CD4-positive, alpha-beta T cell treated with Interleukin-4 for 1 hour (primary cell): ENCODE measurements around the gene SNTG2.

Experiments used
- DNase-seq, 2 donors: peaks; one replicate each; pipeline ENCODE4 v3.0.0-alpha.2; 2020 to 2022

Gene SNTG2

DNA sequence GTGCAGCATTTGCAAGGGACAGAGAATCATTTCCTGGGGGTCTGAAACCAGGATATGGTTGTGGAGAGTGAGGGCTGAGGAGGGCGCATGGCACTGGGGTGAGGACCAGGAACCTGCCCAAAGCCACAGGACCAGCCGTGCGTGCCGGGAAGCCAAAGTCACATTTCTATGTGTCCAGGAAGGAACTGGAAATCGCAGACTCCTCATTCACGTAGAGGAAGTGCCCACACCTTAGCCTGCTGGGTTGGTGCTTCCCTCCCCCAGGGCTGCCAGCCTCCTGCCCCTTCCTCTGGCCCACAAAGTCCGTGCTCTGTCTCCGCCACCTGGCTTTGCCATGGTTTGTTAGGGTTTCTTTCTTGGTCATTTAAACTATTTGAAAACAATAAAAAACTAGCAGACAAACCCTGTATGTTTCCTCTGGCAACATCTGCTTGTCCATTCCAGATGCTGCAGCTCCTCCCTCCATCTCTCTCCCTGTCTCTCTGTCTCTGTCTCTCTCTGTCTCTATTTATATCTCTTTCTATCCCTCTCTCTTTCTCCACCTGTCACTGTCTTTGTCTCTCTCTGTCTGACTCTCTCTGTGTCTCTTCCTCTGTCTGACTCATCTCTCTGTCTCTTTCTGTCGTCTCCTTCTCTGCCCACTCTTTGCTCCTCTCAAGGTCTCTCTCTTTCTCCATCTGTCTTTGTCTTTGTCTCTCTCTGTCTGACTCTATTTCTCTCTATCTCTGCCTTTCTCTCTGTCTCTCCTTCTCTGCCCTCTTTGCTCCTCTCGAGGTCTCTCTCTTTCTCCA is 299.4 kb downstream of the SNTG2 start:
- DNase-seq: no peak

DNA sequence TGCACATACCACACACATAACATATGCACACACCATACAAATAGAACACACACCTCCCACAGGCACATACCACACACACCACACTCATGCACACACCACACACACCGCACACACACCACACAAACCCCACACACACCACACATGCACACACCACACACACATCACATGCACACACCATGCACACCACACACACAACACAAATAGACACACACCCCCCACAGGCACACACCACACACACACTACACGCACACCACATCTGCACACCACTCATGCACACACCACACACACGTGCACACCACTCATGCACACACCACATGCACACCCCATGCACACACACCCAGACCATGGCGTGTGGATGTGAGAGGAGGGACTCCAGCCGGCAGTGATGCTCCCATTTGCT is 300.9 kb downstream of the SNTG2 start:
- no peak for DNase-seq

DNA sequence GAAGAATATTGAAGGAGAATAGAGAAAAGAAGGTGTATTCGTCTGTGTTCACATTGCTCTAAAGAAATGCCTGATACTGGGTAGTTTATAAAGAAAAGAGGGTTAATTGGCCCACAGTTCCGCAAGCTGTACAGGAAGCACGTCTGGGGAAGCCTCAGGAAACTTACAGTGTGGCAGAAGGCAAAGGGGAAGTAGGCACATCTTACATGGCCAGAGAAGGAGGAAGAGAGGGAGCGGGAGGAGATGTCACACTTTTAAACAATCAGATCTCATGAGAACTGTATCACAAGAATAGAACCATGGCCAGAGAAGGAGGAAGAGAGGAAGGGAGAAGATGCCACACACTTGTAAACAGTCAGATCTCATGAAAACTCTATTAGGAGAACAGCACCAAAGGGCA is 303.0 kb downstream of the SNTG2 start:
- no peak for DNase-seq

DNA sequence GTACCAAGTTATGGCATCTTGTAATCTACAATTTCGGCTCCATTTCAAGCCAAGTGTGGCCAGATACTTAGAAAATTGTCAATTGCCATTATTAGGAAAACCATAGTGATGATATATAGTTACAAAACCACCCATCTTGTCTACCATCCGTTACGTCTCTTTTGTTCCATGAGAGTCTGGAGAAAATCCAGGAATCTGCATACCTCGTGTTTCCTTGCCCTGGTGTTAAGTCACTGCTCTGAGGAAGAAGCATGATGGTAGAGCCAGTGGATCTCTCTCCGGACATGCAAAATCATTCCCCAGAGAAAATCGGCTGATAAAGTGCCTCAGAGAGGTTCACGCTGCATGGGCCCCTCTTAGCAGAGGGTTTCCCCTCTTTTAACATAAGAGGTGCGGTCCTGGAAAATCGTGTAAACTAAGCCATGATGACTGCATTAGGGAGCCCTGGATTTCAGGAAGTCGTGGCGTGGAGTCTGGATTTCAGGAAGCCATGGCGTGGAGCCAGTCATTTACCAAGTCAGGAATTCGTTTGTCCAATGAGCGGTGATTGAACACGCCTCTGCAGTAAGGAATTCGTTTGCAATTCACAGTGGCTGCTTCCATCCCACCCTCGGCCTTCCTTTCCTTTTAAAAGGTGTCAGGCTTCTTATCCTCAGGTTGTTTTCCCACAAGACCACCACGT is 304.2 kb downstream of the SNTG2 start:
- DNase-seq: no peak

DNA sequence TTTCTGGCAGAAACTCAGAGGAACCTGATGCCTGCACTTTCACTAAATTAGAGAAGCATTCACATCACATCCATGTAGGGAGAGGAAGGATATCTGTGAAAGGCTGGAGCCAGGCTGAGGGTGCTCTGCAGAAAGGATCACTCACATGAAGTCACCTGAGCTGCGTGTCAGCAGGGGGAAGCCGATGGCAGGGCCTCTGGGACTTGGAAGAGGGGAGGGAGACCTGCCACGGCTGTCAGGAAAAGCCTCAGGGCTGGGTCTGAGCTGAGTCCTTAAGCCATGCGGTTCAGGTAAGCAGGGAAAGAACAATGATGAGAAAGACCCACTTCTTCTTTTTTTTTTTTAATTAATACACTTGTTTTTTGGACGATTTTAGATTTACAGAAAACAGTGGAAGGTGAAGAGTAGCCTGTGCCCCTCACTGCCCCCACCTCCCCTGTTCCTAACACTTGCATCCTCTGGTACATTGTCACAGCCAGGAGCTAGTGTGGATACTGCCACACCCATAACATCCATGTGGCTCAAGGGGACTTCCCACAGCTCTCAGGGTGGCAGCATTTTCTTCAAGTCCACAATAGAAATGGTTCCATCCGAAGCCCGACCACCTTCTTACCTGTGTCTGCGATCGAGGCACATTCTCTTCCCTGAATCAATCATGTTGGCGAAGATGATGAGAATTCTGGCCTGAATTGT is 306.1 kb downstream of the SNTG2 start:
- no peak for DNase-seq

DNA sequence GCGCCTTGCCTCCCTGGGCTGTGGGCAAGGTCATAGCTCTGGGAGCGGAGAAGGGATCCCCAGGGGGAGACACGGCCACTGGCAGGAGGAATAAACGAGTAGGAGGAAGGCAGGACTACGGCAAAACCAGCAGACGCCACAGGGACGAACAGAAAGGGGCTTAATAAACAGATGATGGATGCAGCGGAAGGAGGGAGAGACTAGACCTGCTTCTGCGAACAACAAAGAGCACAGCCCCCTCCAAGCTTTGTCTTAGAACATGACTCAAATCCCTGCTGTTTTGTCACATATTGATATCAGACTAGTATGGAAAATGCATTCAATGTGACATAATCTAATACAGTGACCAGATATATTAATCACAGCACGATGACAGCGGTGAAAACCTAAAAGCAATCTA is 306.7 kb downstream of the SNTG2 start:
- DNase-seq: no peak

DNA sequence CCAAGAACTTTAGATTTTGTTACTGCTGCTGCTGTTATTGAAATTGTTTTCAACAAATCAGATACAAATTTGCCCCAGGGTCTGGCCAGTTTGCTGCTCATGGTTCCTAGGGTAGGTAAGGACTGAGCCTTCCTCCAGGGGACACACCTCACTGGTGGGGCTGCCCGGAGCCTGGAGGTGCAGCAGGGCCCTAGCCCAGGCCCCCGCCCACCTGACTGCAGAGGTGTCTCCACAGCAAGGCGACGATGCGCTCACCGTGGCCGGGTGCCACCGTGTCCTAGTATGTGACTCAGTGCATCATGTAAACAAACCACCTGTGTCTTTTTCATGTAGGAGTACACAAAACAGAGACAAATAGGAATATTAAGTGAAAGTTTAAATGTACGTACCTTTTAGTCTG is 309.1 kb downstream of the SNTG2 start:
- no peak for DNase-seq

DNA sequence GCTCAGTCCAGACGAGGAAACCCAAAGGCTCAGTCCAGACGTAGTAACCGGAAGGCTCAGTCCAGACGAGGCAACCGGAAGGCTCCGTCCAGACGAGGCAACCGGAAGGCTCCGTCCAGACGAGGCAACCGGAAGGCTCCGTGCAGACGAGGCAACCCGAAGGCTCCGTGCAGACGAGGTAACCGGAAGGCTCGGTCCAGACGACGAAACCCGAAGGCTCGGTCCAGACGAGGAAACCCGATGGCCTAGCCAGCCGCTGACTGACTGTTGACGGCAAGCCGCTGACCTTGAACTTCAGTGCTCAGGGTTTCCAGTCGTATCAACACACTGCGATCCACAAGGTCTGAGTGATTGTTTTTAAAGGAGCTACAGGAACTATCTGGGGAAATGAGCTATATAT is 312.0 kb downstream of the SNTG2 start:
- no peak for DNase-seq

DNA sequence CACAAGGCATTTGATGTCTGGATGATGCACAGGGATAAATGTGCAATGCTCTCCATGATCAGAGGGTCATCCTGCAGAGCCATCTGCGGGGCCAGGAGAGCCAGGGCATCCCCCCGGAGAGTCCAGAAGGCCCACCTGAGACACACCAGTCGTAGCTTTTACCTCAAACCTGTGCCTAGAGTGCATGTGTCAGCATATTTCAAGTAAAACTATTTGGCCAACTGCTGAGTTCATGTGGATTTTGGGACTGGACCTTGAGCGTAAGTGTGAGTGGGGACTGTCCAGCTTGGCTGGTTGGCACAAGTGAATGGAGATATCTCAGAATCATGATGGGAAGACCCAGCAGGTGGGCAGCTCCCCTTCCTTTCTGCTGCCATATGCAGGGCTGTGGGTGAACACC is 314.8 kb downstream of the SNTG2 start:
- DNase-seq: no peak

DNA sequence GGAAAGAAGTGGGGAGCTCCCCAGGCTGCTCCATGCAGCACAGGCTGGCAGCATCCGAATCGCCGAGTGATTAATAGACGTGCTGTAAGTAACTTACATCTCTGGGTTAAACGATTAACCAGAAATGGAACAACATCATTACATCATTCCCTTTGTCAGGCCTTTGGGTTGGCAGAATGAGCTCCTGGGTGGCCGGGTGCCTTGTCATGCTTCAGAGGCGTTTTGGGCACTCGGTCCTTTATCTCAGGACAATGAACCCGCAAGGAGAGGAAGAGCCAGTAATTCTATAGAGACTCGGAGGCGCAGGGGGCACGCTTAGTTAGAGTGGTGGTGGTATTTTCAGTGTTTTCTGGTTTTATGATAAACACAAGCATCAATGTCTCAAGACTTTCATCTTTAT is 315.7 kb downstream of the SNTG2 start:
- DNase-seq: no peak

DNA sequence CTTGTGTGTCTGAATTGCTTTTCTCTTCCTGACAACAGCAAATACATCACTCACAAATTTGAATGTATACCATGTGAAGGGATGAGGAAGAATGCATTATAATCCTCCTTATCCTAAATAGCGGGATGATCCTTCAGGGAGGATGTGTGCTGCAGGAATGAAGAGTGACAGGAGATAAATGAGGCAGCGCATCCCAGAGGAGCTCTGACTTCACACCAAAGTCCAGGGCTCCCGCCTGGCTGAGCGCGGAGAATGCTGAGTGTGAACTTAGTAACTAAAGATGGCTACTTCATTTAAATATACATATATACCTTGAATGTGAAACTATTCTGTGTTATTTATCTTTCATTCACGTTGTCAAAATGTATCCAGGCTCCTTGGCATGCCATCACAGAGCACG is 317.4 kb downstream of the SNTG2 start:
- no peak for DNase-seq

DNA sequence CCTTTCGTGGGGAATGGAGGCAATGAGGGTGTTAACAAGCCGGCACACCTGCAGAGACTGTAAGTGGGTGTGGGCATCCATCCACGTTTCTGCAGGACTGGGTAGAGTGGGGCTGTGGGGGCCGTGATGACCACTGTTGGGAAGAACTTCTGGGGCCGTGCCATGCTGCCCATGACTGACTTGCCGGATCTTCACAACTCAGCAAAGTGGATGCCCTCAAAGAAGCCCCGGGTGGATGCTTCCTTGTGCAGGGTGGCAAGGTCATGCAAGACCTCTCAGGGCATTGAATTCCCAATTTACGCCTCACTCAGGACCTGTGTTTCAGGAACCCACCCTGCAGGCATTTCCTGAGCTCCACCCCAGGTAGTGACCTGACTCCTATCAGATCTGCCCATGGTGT is 319.2 kb downstream of the SNTG2 start:
- DNase-seq: no peak

DNA sequence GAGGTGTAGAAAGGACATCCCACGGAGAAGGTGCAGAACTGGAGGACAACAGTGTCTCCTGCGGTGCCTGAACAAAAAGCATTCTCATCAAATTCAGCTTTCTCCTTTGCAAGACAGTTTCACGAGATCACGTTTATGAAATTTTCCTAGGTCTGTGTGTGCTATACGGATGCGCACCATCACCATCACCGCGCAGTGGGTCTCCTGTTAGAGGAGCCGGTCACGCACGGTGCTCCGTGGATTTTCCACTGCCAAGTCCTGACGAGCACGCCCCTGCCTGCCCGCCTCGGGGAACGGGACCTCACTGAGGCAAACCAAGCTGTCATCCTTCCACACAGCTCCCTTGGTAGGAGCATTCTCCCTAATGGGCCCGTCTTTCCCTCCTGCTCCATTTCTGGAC is 322.2 kb downstream of the SNTG2 start:
- DNase-seq: no peak

DNA sequence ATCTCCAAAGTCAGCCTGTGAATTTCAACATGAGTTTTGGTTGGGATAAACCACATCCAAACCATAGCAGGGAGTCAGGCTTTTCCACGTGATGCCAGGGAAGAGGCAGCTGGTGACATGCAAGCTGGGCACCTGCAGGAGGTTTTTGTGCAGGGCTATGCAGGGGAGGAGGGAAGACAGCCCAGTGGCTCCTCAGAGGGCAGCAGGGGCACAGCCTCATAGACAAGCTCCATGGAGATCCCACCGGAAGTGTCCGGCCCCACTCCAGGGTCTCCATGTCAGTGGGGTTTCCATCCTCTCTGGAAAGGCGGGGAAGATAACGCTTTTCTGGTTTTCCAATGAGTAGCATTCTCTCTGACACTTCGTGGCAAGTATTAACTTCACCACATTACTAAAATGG is 327.0 kb downstream of the SNTG2 start:
- DNase-seq: no peak

DNA sequence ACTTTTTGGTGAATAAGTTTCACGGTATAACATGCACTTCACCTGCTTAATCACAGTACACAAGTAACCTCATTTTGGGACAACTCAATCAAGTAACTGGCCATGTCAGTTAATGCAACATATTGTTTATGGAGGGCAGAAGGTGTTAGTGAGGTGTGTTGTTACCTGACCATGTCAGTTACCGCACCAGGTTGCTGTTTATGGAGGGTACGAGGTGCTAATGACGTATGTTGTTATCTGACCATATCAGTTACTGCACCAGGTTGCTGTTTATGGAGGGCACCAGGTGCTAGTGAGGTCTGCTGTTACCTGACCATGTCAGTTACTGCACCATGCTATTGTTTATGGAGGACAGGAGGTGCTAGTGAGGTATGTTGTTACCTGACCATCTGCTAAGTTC is 327.5 kb downstream of the SNTG2 start:
- no peak for DNase-seq

DNA sequence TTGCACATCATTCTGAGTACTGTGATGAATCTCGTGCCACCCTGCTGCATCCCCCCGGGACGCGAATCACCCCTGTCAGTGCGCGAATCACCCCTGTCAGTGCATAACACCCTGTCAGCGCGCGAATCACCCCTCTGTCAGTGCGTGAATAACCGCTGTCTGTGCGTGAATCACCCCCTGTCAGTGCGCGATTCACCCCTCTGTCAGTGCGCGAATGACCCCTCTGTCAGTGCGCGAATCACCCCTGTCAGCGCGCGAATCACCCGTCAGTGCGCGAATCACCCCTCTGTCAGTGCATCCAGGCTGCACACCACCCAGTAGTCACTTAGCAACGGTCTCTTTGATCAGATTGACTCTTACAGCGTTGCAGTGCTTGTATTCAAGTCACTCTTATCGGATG is 328.2 kb downstream of the SNTG2 start:
- DNase-seq: no peak

DNA sequence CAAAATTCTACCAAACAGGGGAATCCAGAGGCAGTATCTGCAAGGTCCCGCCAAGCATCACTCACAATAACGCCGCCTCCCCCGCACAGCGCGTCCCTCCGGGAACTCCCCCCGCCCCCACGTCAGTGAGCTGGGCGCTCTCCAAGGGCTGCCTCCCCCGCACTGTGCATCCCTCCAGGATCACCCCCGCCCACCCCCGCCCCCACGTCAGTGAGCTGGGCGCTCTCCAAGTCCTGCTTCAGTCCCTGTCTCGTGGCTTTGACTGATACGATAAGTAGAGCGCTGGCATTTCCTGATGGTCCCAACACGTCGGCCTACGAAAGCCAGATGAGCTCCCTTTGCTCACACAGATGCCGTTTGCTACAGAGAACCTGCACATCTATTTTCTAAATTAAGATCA is 331.9 kb downstream of the SNTG2 start:
- no peak for DNase-seq

DNA sequence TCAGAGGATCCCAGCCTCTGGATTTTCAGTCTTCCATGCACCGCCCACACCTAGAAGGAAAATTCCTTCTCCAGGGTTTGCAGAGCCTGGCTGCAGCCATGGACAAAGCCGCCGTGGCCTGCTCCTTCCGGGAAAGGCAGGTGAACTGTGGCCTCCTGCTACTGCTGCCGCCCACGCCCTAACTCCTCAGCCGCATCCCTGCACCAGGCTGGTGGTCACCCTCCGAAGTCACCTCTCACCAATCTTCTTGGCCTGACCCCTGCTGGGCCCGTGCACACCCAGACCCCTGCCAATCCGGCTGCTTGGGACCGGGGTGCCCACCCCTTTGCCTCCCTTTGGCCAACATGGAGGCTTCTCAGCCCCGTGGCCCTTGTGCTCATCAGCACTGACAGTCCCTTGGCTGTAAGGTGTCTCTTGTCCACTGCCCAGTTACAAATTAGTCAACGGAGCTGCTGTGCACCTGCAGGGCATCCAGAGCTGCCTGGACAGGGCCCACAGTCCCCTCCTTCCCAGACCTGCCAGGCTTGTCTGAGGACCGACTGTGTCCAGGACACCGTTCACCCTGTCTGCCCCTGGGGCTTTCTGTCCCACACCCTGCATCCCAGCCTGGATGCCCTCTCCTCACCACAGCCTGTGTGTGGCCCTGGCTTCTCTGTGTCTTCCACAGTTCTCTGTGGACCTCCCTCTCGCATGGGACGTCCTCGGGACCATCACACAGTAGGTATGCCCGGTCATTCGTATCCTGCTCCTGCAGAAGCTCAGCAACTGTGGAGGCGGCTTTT is 332.6 kb downstream of the SNTG2 start:
- no peak for DNase-seq

DNA sequence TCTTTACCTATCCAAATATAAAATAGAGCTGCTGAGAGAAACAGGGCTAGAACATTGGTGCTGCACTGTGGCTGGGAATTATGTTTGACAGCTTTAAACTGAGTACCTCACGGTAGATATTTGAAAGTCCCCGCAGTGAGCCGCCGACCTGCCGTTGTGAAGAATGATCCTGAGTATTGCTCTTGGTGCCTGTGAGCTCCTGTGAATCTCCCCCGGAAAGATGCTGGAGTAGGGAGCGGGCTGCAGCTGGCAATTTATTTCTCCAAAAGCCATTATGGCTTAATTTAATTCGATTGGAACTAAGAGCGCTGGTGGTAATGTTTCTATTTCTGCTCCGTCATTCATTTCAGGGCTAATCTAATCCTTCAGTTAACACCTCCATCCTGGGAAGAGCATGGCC is 333.2 kb downstream of the SNTG2 start:
- DNase-seq: no peak

DNA sequence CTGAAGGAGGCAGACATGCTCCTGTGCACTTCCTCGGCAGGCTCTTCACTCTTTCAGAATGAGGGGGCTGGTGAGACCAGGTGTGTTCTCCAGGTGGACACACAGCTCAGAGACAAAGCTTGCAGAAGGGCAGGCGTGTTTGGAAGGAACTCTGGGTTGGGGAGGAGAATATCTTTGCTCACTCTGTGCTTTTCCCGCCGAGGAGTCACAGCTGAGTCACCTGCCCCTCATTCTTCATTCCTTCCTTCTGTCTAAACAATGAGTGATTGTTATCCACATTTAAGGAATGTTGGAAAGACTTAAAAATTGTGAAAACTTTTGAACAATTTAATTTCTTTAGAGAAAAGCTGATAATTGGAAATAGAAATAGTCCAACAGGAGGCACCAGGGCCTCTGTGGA is 336.3 kb downstream of the SNTG2 start:
- DNase-seq: no peak

DNA sequence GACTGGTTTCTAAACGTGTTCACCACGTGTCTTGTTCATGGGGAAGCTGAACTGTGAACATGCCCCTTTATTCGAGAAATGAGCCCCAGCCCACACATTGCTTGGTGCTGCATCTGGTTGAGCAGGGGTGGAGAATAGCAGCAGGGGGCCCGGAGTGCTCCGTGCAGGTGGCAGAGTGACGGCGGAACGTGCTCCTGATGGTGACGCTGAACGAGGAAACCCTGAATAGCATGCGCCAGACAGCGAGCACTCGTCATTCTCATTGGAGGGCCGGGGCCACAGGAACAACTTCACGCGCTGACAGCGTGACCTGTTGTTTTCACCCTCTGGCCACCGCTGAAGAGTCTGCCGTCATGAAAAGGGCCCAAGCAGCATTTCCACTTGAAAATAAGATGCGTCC is 336.8 kb downstream of the SNTG2 start:
- DNase-seq: no peak

DNA sequence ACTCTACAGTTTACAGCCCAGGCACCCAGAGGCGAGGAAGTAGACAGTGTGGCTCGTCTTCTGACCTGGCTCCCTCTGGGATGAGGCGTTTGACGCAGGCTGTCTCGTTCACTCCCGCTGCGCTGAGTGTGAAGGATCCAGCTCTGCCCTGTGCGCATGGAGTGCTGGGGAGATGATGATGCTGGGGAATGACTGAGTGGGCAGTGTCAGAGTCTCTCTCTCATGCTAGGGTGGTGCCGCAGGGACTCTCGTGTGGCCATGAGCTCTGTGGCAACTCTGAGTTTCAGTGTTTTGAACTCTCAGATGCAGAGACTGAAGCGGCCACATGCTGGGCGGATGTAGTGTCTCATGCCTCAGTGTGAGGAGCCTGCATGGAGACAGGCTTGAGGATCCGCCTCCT is 344.3 kb downstream of the SNTG2 start:
- no peak for DNase-seq

DNA sequence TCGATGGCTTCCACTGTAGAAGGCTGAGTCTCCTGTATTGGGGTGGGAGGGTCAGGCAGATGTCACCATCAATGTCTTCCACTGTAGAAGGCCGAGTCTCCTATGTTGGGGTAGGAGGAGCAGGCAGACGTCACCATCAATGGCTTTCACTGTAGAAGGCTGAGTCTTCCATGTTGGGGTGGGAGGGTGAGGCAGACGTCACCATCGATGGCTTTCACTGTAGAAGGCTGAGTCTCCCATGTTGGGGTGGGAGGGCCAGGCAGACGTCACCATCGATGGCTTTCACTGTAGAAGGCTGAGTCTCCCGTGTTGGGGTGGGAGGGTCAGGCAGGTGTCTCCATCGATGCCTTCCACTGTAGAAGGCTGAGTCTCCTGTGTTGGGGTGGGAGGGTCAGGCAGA is 345.1 kb downstream of the SNTG2 start:
- no peak for DNase-seq
